Liver (tissue), 9 donors: ENCODE measurements around the gene AOPEP. TPM values are rescaled to one million over a fixed set of nuclear protein-coding genes. Genes with fewer than 3 reads are reported as not detected.

Experiments used
- DNase-seq: peaks from one replicate; pipeline ENCODE4 v3.0.0-alpha.2; 2017; ENCODE audit warnings: low spot score
- H3K27ac ChIP-seq, 2 donors: one replicate each; pipeline ENCODE4 v1.7.0; 2013; ENCODE audit warnings: inconsistent platforms in 2 of 2, low read length in 2 of 2, control low read depth in 1 of 2, low read depth in 1 of 2, mild to moderate bottlenecking in 1 of 2
- H3K27me3 ChIP-seq, 4 donors: one replicate each; pipeline versions ENCODE4 v1.6.1 to v1.7.0; 2013; ENCODE audit warnings: low read length in 3 of 4, inconsistent platforms in 1 of 4, mild to moderate bottlenecking in 1 of 4, moderate library complexity in 1 of 4; ENCODE audit not compliant: control insufficient read depth in 4 of 4, insufficient read depth in 4 of 4
- H3K36me3 ChIP-seq, 4 donors: one replicate each; pipeline versions ENCODE4 v1.6.1 to v1.7.0; 2013; ENCODE audit warnings: low read length in 3 of 4, mild to moderate bottlenecking in 3 of 4, low read depth in 1 of 4, moderate library complexity in 1 of 4; ENCODE audit not compliant: control insufficient read depth in 4 of 4, insufficient read depth in 3 of 4
- H3K4me1 ChIP-seq, 4 donors: one replicate each; pipeline versions ENCODE4 v1.6.1 to v1.7.0; 2013; ENCODE audit warnings: low read length in 3 of 4, mild to moderate bottlenecking in 3 of 4, moderate library complexity in 1 of 4; ENCODE audit not compliant: control insufficient read depth in 4 of 4, insufficient read depth in 4 of 4
- H3K4me3 ChIP-seq, 3 donors: one replicate each; pipeline versions ENCODE4 v1.6.1 to v1.7.0; 2013; ENCODE audit warnings: low read length in 3 of 3, control low read depth in 1 of 3, low read depth in 1 of 3, mild to moderate bottlenecking in 1 of 3
- H3K9ac ChIP-seq, 2 donors: one replicate each; pipeline ENCODE4 v1.7.0; 2013; ENCODE audit warnings: low read length in 2 of 2, mild to moderate bottlenecking in 2 of 2, moderate library complexity in 2 of 2, control low read depth in 1 of 2, low read depth in 1 of 2
- H3K9me3 ChIP-seq, 4 donors: one replicate each; pipeline versions ENCODE4 v1.6.1 to v1.7.0; 2013; ENCODE audit warnings: low read length in 3 of 4; ENCODE audit not compliant: control insufficient read depth in 4 of 4
- ATF3 ChIP-seq: IDR thresholded peaks from 2 replicates; pipeline ENCODE4 v1.6.1; 2016; ENCODE audit warnings: antibody characterized with exemption
- CTCF ChIP-seq: fragments of 150-350 bp; IDR thresholded peaks from 2 replicates; pipeline ENCODE4 v1.5.1; 2017; ENCODE audit warnings: improper control_type of control experiment, low read depth, low read length; ENCODE audit not compliant: missing input control
- EGR1 ChIP-seq, 2 donors: IDR thresholded peaks; 2 replicates each; pipeline ENCODE4 v1.6.1; 2016 to 2018; ENCODE audit warnings: antibody characterized with exemption in 2 of 2, low read depth in 2 of 2
- FOXA1 ChIP-seq: IDR thresholded peaks from 2 replicates; pipeline ENCODE4 v1.6.1; 2016; ENCODE audit warnings: antibody characterized with exemption
- GABPA ChIP-seq, 2 donors: IDR thresholded peaks in 1 of 2; conservative IDR thresholded peaks in 1 of 2; 2 replicates each; pipeline ENCODE4 v1.6.1; 2016; ENCODE audit warnings: antibody characterized with exemption in 2 of 2, mild to moderate bottlenecking in 1 of 2, moderate library complexity in 1 of 2
- HNF4A ChIP-seq, 2 donors: conservative IDR thresholded peaks; 2 replicates each; pipeline ENCODE4 v1.6.1; 2016; ENCODE audit warnings: antibody characterized with exemption in 2 of 2, mild to moderate bottlenecking in 2 of 2
- HNF4G ChIP-seq: IDR thresholded peaks from 2 replicates; pipeline ENCODE4 v1.6.1; 2016; ENCODE audit warnings: antibody characterized with exemption
- JUND ChIP-seq, 2 donors: IDR thresholded peaks; 2 replicates each; pipeline ENCODE4 v1.6.1; 2016; ENCODE audit warnings: antibody characterized with exemption in 2 of 2
- MAX ChIP-seq: IDR thresholded peaks from 2 replicates; pipeline ENCODE4 v1.6.1; 2016; ENCODE audit warnings: antibody characterized with exemption
- NR2F2 ChIP-seq: IDR thresholded peaks from 2 replicates; pipeline ENCODE4 v1.6.1; 2016; ENCODE audit warnings: antibody characterized with exemption
- RAD21 ChIP-seq, 2 donors: IDR thresholded peaks; 2 replicates each; pipeline ENCODE4 v1.6.1; 2016; ENCODE audit warnings: antibody characterized with exemption in 2 of 2, mild to moderate bottlenecking in 2 of 2
- REST ChIP-seq: IDR thresholded peaks from 2 replicates; pipeline ENCODE4 v1.6.1; 2016; ENCODE audit warnings: antibody characterized with exemption, mild to moderate bottlenecking
- RXRA ChIP-seq, 2 donors: IDR thresholded peaks; 2 replicates each; pipeline ENCODE4 v1.6.1; 2017 to 2018; ENCODE audit warnings: antibody characterized with exemption in 2 of 2, mild to moderate bottlenecking in 1 of 2
- SP1 ChIP-seq: IDR thresholded peaks from 2 replicates; pipeline ENCODE4 v1.6.1; 2018; ENCODE audit warnings: antibody characterized with exemption, mild to moderate bottlenecking
- TAF1 ChIP-seq: conservative IDR thresholded peaks from 2 replicates; pipeline ENCODE4 v1.6.1; 2016; ENCODE audit warnings: antibody characterized with exemption, mild to moderate bottlenecking
- YY1 ChIP-seq: IDR thresholded peaks from 2 replicates; pipeline ENCODE4 v1.6.1; 2016; ENCODE audit warnings: antibody characterized with exemption, mild to moderate bottlenecking
- ZBTB33 ChIP-seq: IDR thresholded peaks from 2 replicates; pipeline ENCODE4 v1.6.1; 2016; ENCODE audit warnings: antibody characterized with exemption
- WGBS: extraction: QIAGEN DNeasy Blood & Tissue Kit; methylation state at CpG from one replicate; pipeline ENCODE4 v1.1.7; 2013; 5-methylcytosine and 5-hydroxymethylcytosine counted together
- polyA plus RNA-seq, 2 donors: library from polyadenylated mRNA; stranded (reverse) in 1 of 2; unstranded in 1 of 2; fragments of 200-250 nt in 1 of 2; fragments of >200 nt in 1 of 2; fragmentation: Nextera tagmentation in 1 of 2; extraction: Ambion mirVana in 1 of 2; gene quantifications; one replicate each; pipeline versions ENCODE4 v1.2.1 to v1.2.3, GENCODE V29; 2013 to 2015
- total RNA-seq, 2 donors: library from RNA; depleted of rRNA; stranded (reverse); fragments of >200 nt; gene quantifications; one replicate each; pipeline ENCODE4 v1.2.3, GENCODE V29; 2014
- donor health status: healthy.
- donor health status: healthy.
- donor health status: healthy.
- donor health status: healthy.
- donor health status: healthy.

Gene AOPEP
- total and polyA plus RNA-seq, 4 donors, result 22.2 to 77.1 (median 34.8) TPM

- no peak overlapping the region for H3K9ac ChIP-seq
- TF ChIP-seq ZBTB33, result no peak
- no peak for TF ChIP-seq TAF1
- no peak for TF ChIP-seq YY1
- no peak for TF ChIP-seq EGR1 (IDR thresholded peaks at IDR 0.05; ENCODE audit: low read depth in 2 of 2)
- no peak for TF ChIP-seq RXRA (IDR thresholded peaks at IDR 0.05)
- no peak for TF ChIP-seq HNF4A (conservative IDR thresholded peaks at IDR 0.05)
- no peak for TF ChIP-seq NR2F2
- TF ChIP-seq ATF3, result no peak
- no peak for TF ChIP-seq RAD21 (IDR thresholded peaks at IDR 0.05)
- TF ChIP-seq HNF4G, result no peak
- no peak for TF ChIP-seq REST
- no peak for TF ChIP-seq GABPA (IDR thresholded peaks at IDR 0.05 in 1 of 2, conservative IDR thresholded peaks at IDR 0.05 in 1 of 2)
- TF ChIP-seq FOXA1, result no peak
- TF ChIP-seq JUND (IDR thresholded peaks at IDR 0.05), result no peak
- no peak for TF ChIP-seq SP1
- TF ChIP-seq CTCF, result no peak
- TF ChIP-seq MAX, result no peak
- 91% methylated on average over 5 of the region's 5 CpGs for WGBS
- no peaks in the 10 kb centered on the region for H3K27me3 ChIP-seq
- H3K4me1 ChIP-seq, result peaks cover 1 to 8% (median 3%) of the 10 kb centered on the region in 4 donors
- DNase-seq, result no peak
- H3K27ac ChIP-seq, result no peak overlapping the region
- no peak overlapping the region for H3K4me3 ChIP-seq
- no peaks in the 10 kb centered on the region for H3K36me3 ChIP-seq
- no peaks in the 10 kb centered on the region for H3K9me3 ChIP-seq
Measured at GRCh38 chr9:94855903-94856302, 129.4 kb downstream of the AOPEP start.

GRCh38 chr9:94857791-94858190 lies 131.3 kb downstream of the AOPEP start:
- WGBS, result 98% methylated on average over 8 of the region's 8 CpGs
- no peak for DNase-seq
- peaks cover 4 to 25% (median 9%) of the 10 kb centered on the region in 4 donors for H3K4me1 ChIP-seq
- TF ChIP-seq TAF1, result no peak
- no peak for TF ChIP-seq NR2F2
- no peak for TF ChIP-seq CTCF
- no peak for TF ChIP-seq EGR1 (IDR thresholded peaks at IDR 0.05; ENCODE audit: low read depth in 2 of 2)
- no peak for TF ChIP-seq MAX
- TF ChIP-seq HNF4G, result no peak
- no peak for TF ChIP-seq ATF3
- no peak for TF ChIP-seq HNF4A (conservative IDR thresholded peaks at IDR 0.05)
- TF ChIP-seq RXRA (IDR thresholded peaks at IDR 0.05), result no peak
- no peak for TF ChIP-seq RAD21 (IDR thresholded peaks at IDR 0.05)

More at GRCh38 chr9:94857791-94858190, 131.3 kb downstream of the AOPEP start:
- no peaks in the 10 kb centered on the region for H3K36me3 ChIP-seq
- no peak overlapping the region for H3K9ac ChIP-seq
- no peaks in the 10 kb centered on the region for H3K9me3 ChIP-seq
- H3K27me3 ChIP-seq, result no peaks in the 10 kb centered on the region
- H3K4me3 ChIP-seq, result no peak overlapping the region
- no peak overlapping the region for H3K27ac ChIP-seq
